SK-N-SH (cell line): ENCODE measurements around the gene SLC6A2. TPM values are rescaled to one million over a fixed set of nuclear protein-coding genes. Genes with fewer than 3 reads are reported as not detected.

ENCODE experiments used
- polyA plus RNA-seq, 3 experiments: library from polyadenylated mRNA; depleted of rRNA; stranded (reverse); fragments of >200 nt; gene quantifications; 2 replicates each; pipeline ENCODE4 v1.2.3, GENCODE V29; 2012

SLC6A2 gene
- polyA plus RNA-seq, 1 of the 3 experiments (the other 2 are of a cell fraction), result 3.3 TPM

Other genes starting within 250 kb of the SLC6A2 start
- gene MMP2, start 176.8 kb upstream of the SLC6A2 start, polyA plus RNA-seq (2012; rRNA removed), result 963 and 1,101 TPM in 2 replicates
- 9.1 and 14.5 TPM in 2 replicates for gene LPCAT2, start 146.9 kb upstream of the SLC6A2 start, polyA plus RNA-seq (2012; rRNA removed)
- 0.13 and 0.24 TPM in 2 replicates for gene CAPNS2, start 89.3 kb upstream of the SLC6A2 start, polyA plus RNA-seq (2012; rRNA removed)
- gene CES1, start 177.1 kb downstream of the SLC6A2 start, polyA plus RNA-seq (2012; rRNA removed), result not detected in 2 replicates
- gene CES5A, start 219.4 kb downstream of the SLC6A2 start, polyA plus RNA-seq (2012; rRNA removed), result not detected in 2 replicates